ENCODE data around the gene DDX60. TPM values are rescaled to one million over a fixed set of nuclear protein-coding genes. Genes with fewer than 3 reads are reported as not detected.

The DDX60 gene
- total RNA-seq, 1 experiment from 2014 or later = 6.3 TPM

- Histone ChIP-seq H3K4me3 (ENCODE audit: low read length) (peak overlapping the region; percentile 84; the same call in 1 of the 2 replicates), H3K27me3 (ENCODE audit: low read length) (no peaks in the 10 kb centered on the region), H3K9me2 (replicated peaks; ENCODE audit: low read length) (no peaks in the 10 kb centered on the region), H3K9ac (ENCODE audit: low read length) (peak overlapping the region; percentile 86), H3F3A (ENCODE audit: low read length, unreplicated experiment) (no peaks in the 10 kb centered on the region), H4K20me1 (ENCODE audit: low read length) (no peaks in the 10 kb centered on the region), H3K9me3 (ENCODE audit: low read length) (no peaks in the 10 kb centered on the region), H3K4me1 (ENCODE audit: insufficient read depth, low read length) (peaks cover 23% of the 10 kb centered on the region), H3K36me3 (ENCODE audit: low read depth, low read length) (no peaks in the 10 kb centered on the region), H2AFZ (ENCODE audit: low read length) (peak overlapping the region; percentile 85), H3K4me2 (ENCODE audit: low read length) (peak overlapping the region; percentile 81), H3K27ac (ENCODE audit: low read length) (peak overlapping the region; percentile 75), H3K79me2 (ENCODE audit: low read length) (no peaks in the 10 kb centered on the region)
- CTCF ChIA-PET = no interaction called here
- no peak for ATAC-seq
- DNase-seq = no peak
- TF ChIP-seq EZH2 (IDR thresholded peaks at IDR 0.05; ENCODE audit: low read length, unreplicated experiment) = no peak
- TF ChIP-seq CTCF (conservative IDR thresholded peaks at IDR 0.05; ENCODE audit: low read depth, low read length) = no peak
- no peak for TF ChIP-seq EZH2phosphoT487 (IDR thresholded peaks at IDR 0.05; ENCODE audit: borderline replicate concordance, low read length)
- BruUV-seq (replicated peaks) = no TSS peak
- POLR2A ChIA-PET (ENCODE audit: unreplicated experiment) = no interaction called here
- intact Hi-C loops (cut with micrococcal nuclease) = loop anchor here (2.0 to 10.0 kb wide), 2 partner anchors 133 to 161 kb away; no protein-coding TSS in a partner anchor
These were observed 931 bp downstream of the DDX60 start for GRCh38 chr4:168317621-168318020.

GRCh38 chr4:168309781-168310180 lies 8.8 kb downstream of the DDX60 start:
- H2AFZ ChIP-seq (ENCODE audit: low read length) = no peak overlapping the region
- no TSS peak for BruUV-seq (replicated peaks)

More at GRCh38 chr4:168309781-168310180, 8.8 kb downstream of the DDX60 start:
- Histone ChIP-seq H3K4me3 (ENCODE audit: low read length) (no peak overlapping the region), H3K36me3 (ENCODE audit: low read depth, low read length) (no peaks in the 10 kb centered on the region), H3K4me1 (ENCODE audit: insufficient read depth, low read length) (peaks cover 3% of the 10 kb centered on the region; the same call in 1 of the 2 replicates), H3K79me2 (ENCODE audit: low read length) (no peaks in the 10 kb centered on the region), H3K9me2 (replicated peaks; ENCODE audit: low read length) (no peaks in the 10 kb centered on the region; the same call in 1 of the 2 replicates), H3K27ac (ENCODE audit: low read length) (no peak overlapping the region), H4K20me1 (ENCODE audit: low read length) (no peaks in the 10 kb centered on the region), H3F3A (ENCODE audit: low read length, unreplicated experiment) (no peaks in the 10 kb centered on the region), H3K9ac (ENCODE audit: low read length) (no peak overlapping the region), H3K4me2 (ENCODE audit: low read length) (no peak overlapping the region), H3K27me3 (ENCODE audit: low read length) (no peaks in the 10 kb centered on the region), H3K9me3 (ENCODE audit: low read length) (no peaks in the 10 kb centered on the region)
- ATAC-seq = no peak
- intact Hi-C loops (cut with micrococcal nuclease) = loop anchor here (10.0 kb wide), 1 partner anchor 125 kb away; no protein-coding TSS in a partner anchor
- ChIA-PET CTCF (no interaction called here), POLR2A (ENCODE audit: unreplicated experiment) (no interaction called here)
- DNase-seq = no peak
- TF ChIP-seq CTCF (conservative IDR thresholded peaks at IDR 0.05; ENCODE audit: low read depth, low read length) (no peak), EZH2 (IDR thresholded peaks at IDR 0.05; ENCODE audit: low read length, unreplicated experiment) (no peak), EZH2phosphoT487 (IDR thresholded peaks at IDR 0.05; ENCODE audit: borderline replicate concordance, low read length) (no peak)

Measured in PC-3 (cell line).